HCT116 (cell line): ENCODE data around the gene SDK2. TPM values are rescaled to one million over a fixed set of nuclear protein-coding genes. Genes with fewer than 3 reads are reported as not detected.

Experiments used
- ATAC-seq: fragments of 200-7000 bp; cut with Tn5 transposase; 2 replicates; pipeline ENCODE4 v1.9.1; 2020; ENCODE audit warnings: mild to moderate bottlenecking, moderate library complexity
- BruUV-seq: library from RNA; stranded (reverse); fragments of 400-500 nt; replicated peaks from 2 replicates; lab custom pipeline; 2021; lab: Mats Ljungman, UMichigan
- CTCF ChIA-PET: fragments of 300-600 bp; sonication (Branson Sonifier 250); formaldehyde crosslinking; loops from one replicate; lab custom pipeline; 2021; ENCODE audit warnings: antibody characterized with exemption; lab: Charles Lee
- POLR2A ChIA-PET: fragments of 300-600, 350-600 bp; sonication (Branson Sonifier 250); formaldehyde crosslinking; loops from one replicate; lab custom pipeline; 2021; ENCODE audit warnings: antibody characterized with exemption; lab: Charles Lee
- RAD21 ChIA-PET, 2 experiments: fragments of 300-600 bp; sonication (Branson Sonifier 250); formaldehyde crosslinking; loops; one replicate each; lab custom pipeline; 2023; ENCODE audit warnings: low total read pairs in 2 of 2; ENCODE audit not compliant: uncharacterized antibody in 2 of 2, unreplicated experiment in 2 of 2, low non-redundant PET in 1 of 2; lab: Charles Lee
- DNase-seq: peaks from one replicate; pipeline ENCODE4 v3.0.0-alpha.2; 2010; ENCODE audit warnings: low read depth, low spot score
- H2AFZ ChIP-seq: fragments of 200-600 bp; shearing (Covaris generic), sonication (generic); 2 replicates; pipeline ENCODE4 v1.6.1; 2017; ENCODE audit warnings: low read depth, mixed run types, mixed read lengths, antibody characterized with exemption, low read length; ENCODE audit not compliant: poor library complexity, severe bottlenecking
- H3K27ac ChIP-seq: 2 replicates; pipeline ENCODE4 v1.5.1; 2012; ENCODE audit warnings: low read depth, low read length
- H3K27me3 ChIP-seq: fragments of 200-600 bp; sonication (generic); 2 replicates; pipeline ENCODE4 v1.6.1; 2016; ENCODE audit warnings: mixed run types, low read length, mixed read lengths; ENCODE audit not compliant: insufficient read depth
- H3K36me3 ChIP-seq, 2 experiments: fragments of 200-500 bp in 1 of 2; fragments of 200-600 bp in 1 of 2; sonication (Bioruptor generic) in 1 of 2; sonication (generic) in 1 of 2; 2 replicates each; pipeline versions ENCODE4 v1.5.1 to v1.6.1; 2014 to 2016; ENCODE audit warnings: low read length in 2 of 2, inconsistent platforms in 1 of 2, mixed read lengths in 1 of 2, mixed run types in 1 of 2; ENCODE audit not compliant: insufficient read depth in 2 of 2, control insufficient read depth in 1 of 2
- H3K4me1 ChIP-seq, 2 experiments: fragments of 200-600 bp in 1 of 2; sonication (generic) in 1 of 2; 2 replicates each; pipeline versions ENCODE4 v1.5.1 to v1.6.1; 2012 to 2017; ENCODE audit warnings: low read length in 2 of 2, inconsistent platforms in 1 of 2, mild to moderate bottlenecking in 1 of 2, mixed read lengths in 1 of 2, mixed run types in 1 of 2, moderate library complexity in 1 of 2; ENCODE audit not compliant: insufficient read depth in 2 of 2, control insufficient read depth in 1 of 2
- H3K4me2 ChIP-seq: fragments of 200-600 bp; sonication (generic); 2 replicates; pipeline ENCODE4 v1.6.1; 2017; ENCODE audit warnings: mixed run types, low read length, mixed read lengths
- H3K4me3 ChIP-seq, 2 experiments: fragments of 200-600 bp in 1 of 2; sonication (generic) in 1 of 2; replicated peaks in 1 of 2; 2 replicates each; pipeline ENCODE4 v1.5.1; 2011 to 2016; ENCODE audit warnings: low read length in 2 of 2, control low read depth in 1 of 2, low read depth in 1 of 2, mild to moderate bottlenecking in 1 of 2, mixed read lengths in 1 of 2, mixed run types in 1 of 2
- H3K79me2 ChIP-seq: fragments of 200-600 bp; sonication (generic); 2 replicates; pipeline ENCODE4 v1.6.1; 2017; ENCODE audit warnings: mild to moderate bottlenecking, mixed run types, low read length, moderate library complexity, mixed read lengths; ENCODE audit not compliant: insufficient read depth
- H3K9ac ChIP-seq: fragments of 200-600 bp; sonication (generic); 2 replicates; pipeline ENCODE4 v1.6.1; 2016; ENCODE audit warnings: low read length, mixed read lengths
- H3K9me2 ChIP-seq: fragments of 200-600 bp; sonication (generic), shearing (Covaris generic); 2 replicates; pipeline ENCODE4 v1.6.1; 2017; ENCODE audit warnings: mixed run types, mild to moderate bottlenecking, moderate library complexity; ENCODE audit not compliant: insufficient read depth
- H3K9me3 ChIP-seq, 2 experiments: fragments of 200-500 bp in 1 of 2; fragments of 200-600 bp in 1 of 2; sonication (Bioruptor generic) in 1 of 2; sonication (generic) in 1 of 2; 2 replicates each; pipeline ENCODE4 v1.6.1; 2014 to 2017; ENCODE audit warnings: low read length in 2 of 2, mixed read lengths in 2 of 2, inconsistent platforms in 1 of 2, low read depth in 1 of 2, mild to moderate bottlenecking in 1 of 2, mixed run types in 1 of 2, moderate library complexity in 1 of 2; ENCODE audit not compliant: control insufficient read depth in 1 of 2, insufficient read depth in 1 of 2
- H4K20me1 ChIP-seq: fragments of 200-600 bp; sonication (generic), shearing (Covaris generic); 2 replicates; pipeline ENCODE4 v1.6.1; 2017; ENCODE audit warnings: mixed run types, mild to moderate bottlenecking, moderate library complexity; ENCODE audit not compliant: insufficient read depth
- ATF3 ChIP-seq: IDR thresholded peaks from 2 replicates; pipeline ENCODE4 v1.6.1; 2012
- CBX3 ChIP-seq: IDR thresholded peaks from 2 replicates; pipeline ENCODE4 v1.6.1; 2012; ENCODE audit warnings: low read depth
- CTCF ChIP-seq, 3 experiments: fragments of 200-600 bp in 1 of 3; sonication (generic) in 1 of 3; IDR thresholded peaks in 2 of 3; conservative IDR thresholded peaks in 1 of 3; 2 replicates each; pipeline ENCODE4 v1.5.1; 2012 to 2017; ENCODE audit warnings: low read depth in 2 of 3, low read length in 2 of 3, antibody characterized with exemption in 1 of 3, borderline replicate concordance in 1 of 3, control low read depth in 1 of 3, mild to moderate bottlenecking in 1 of 3, mixed read lengths in 1 of 3, mixed run types in 1 of 3, moderate library complexity in 1 of 3; ENCODE audit not compliant: insufficient read depth in 1 of 3
- EGR1 ChIP-seq: IDR thresholded peaks from 2 replicates; pipeline ENCODE4 v1.6.1; 2012; ENCODE audit warnings: low read depth
- EZH2 ChIP-seq: fragments of 200-600 bp; sonication (generic); IDR thresholded peaks from 2 replicates; pipeline ENCODE4 v1.6.1; 2017; ENCODE audit warnings: antibody characterized with exemption, mixed run types
- EZH2phosphoT487 ChIP-seq: fragments of 200-600 bp; IDR thresholded peaks from 2 replicates; pipeline ENCODE4 v1.6.1; 2018; ENCODE audit warnings: antibody characterized with exemption, borderline replicate concordance
- FOSL1 ChIP-seq: IDR thresholded peaks from 2 replicates; pipeline ENCODE4 v1.6.1; 2012; ENCODE audit warnings: low read depth
- JUND ChIP-seq: IDR thresholded peaks from 2 replicates; pipeline ENCODE4 v1.6.1; 2012
- MAX ChIP-seq: IDR thresholded peaks from 2 replicates; pipeline ENCODE4 v1.6.1; 2012
- REST ChIP-seq: IDR thresholded peaks from 2 replicates; pipeline ENCODE4 v1.6.1; 2012; ENCODE audit warnings: low read depth
- TCF7L2 ChIP-seq: IDR thresholded peaks from 2 replicates; pipeline ENCODE4 v1.7.0; 2011; ENCODE audit warnings: borderline replicate concordance, inconsistent platforms; ENCODE audit not compliant: insufficient read depth, insufficient read length; ENCODE audit errors: extremely low read depth
- ZFX ChIP-seq: fragments of 450-650 bp; IDR thresholded peaks from 2 replicates; pipeline ENCODE4 v1.6.1; 2017
- ZNF274 ChIP-seq: fragments of 200-500 bp; sonication (Bioruptor generic); IDR thresholded peaks from 2 replicates; pipeline ENCODE4 v1.6.1; 2014; ENCODE audit warnings: mild to moderate bottlenecking, low read depth, low read length, inconsistent platforms
- intact Hi-C: fragments of 100-400 bp; cut with micrococcal nuclease; formaldehyde crosslinking; loops from 2 replicates; pipeline ENCODE4 v1.10.0; 2022
- total RNA-seq: library from RNA; stranded (reverse); gene quantifications from one replicate; pipeline ENCODE4 v1.2.1, GENCODE V29; 2021; ENCODE audit not compliant: unreplicated experiment

Gene SDK2
- total RNA-seq, 1 experiment from 2014 or later: 0.10 TPM

GRCh38 chr17:73481676-73482075, 162.6 kb downstream of the SDK2 start (continued):
- TF ChIP-seq TCF7L2 (no peak), FOSL1 (no peak), MAX (no peak), EGR1 (no peak), EZH2phosphoT487 (no peak), JUND (no peak)

GRCh38 chr17:73480740-73481139, 163.5 kb downstream of the SDK2 start:
- POLR2A ChIA-PET: no interaction called here
- Histone ChIP-seq H2AFZ (no peak overlapping the region), H3K79me2 (no peaks in the 10 kb centered on the region), H3K4me1 (no peaks in the 10 kb centered on the region; a peak in 1 of 4 replicates), H3K9ac (no peak overlapping the region), H3K27ac (no peak overlapping the region), H3K9me2 (no peaks in the 10 kb centered on the region), H4K20me1 (no peaks in the 10 kb centered on the region), H3K27me3 (no peaks in the 10 kb centered on the region), H3K4me3 (no peak overlapping the region), H3K36me3 (no peaks in the 10 kb centered on the region), H3K4me2 (no peak overlapping the region), H3K9me3 (peaks cover 9 to 11% of the 10 kb centered on the region in 2 experiments; a peak in 2 of 4 replicates)
- DNase-seq (no peak), ATAC-seq (no peak)
- intact Hi-C loops: no loop called here
- CTCF ChIA-PET: no interaction called here
- RAD21 ChIA-PET: no interaction called here
- BruUV-seq: no TSS peak
- no peak for TF ChIP-seq ZNF274
- TF ChIP-seq CBX3: no peak

GRCh38 chr17:73478768-73479424, 165.3 kb downstream of the SDK2 start:
- intact Hi-C loops: no loop called here
- BruUV-seq: no TSS peak
- ATAC-seq (peak; percentile 82), DNase-seq (no peak)
- Histone ChIP-seq H3K27me3 (no peaks in the 10 kb centered on the region), H3K27ac (no peak overlapping the region), H3K9ac (no peak overlapping the region), H3K4me2 (no peak overlapping the region), H2AFZ (no peak overlapping the region), H3K4me1 (peaks cover 5 to 9% of the 10 kb centered on the region in 2 experiments; a peak in 3 of 4 replicates), H3K4me3 (no peak overlapping the region), H3K9me2 (no peaks in the 10 kb centered on the region), H3K9me3 (no peaks in the 10 kb centered on the region; a peak in 1 of 4 replicates), H3K36me3 (no peaks in the 10 kb centered on the region), H3K79me2 (no peaks in the 10 kb centered on the region), H4K20me1 (no peaks in the 10 kb centered on the region)
- RAD21 ChIA-PET: no interaction called here
- CTCF ChIA-PET: interaction anchor here (0.6 to 1.1 kb wide), 3 partner anchors 12 to 231 kb away, joined by 3 to 4 read pairs (median 3); no protein-coding TSS in a partner anchor
- POLR2A ChIA-PET: no interaction called here
- TF ChIP-seq ATF3 (no peak), REST (no peak), ZFX (no peak), CTCF (IDR thresholded peaks at IDR 0.05 in 2 of 3, conservative IDR thresholded peaks at IDR 0.05 in 1 of 3; ENCODE audit: borderline replicate concordance in 1 of 3, insufficient read depth in 1 of 3, low read depth in 2 of 3, low read length in 2 of 3) (peak; percentile 21 to 67 (median 64); a peak in 5 of 6 replicates), EZH2 (no peak)
